A673 (cell line): ENCODE results near the gene PNMA1.

ENCODE experiments used
- EZH2 ChIP-seq: fragments of 200-600 bp; sonication (generic); IDR thresholded peaks from 2 replicates; pipeline ENCODE4 v1.6.1; 2017; ENCODE audit warnings: borderline replicate concordance, low read depth, mild to moderate bottlenecking, mixed read lengths, antibody characterized with exemption, low read length; ENCODE audit not compliant: poor library complexity, severe bottlenecking
- TF ChIP-seq, protein P1 (sequence below): fragments of 300-800, 200-600 bp; sonication (generic); conservative IDR thresholded peaks from 2 replicates; pipeline ENCODE4 v1.5.1; 2017; ENCODE audit warnings: low read depth, mild to moderate bottlenecking, antibody characterized with exemption, low read length, moderate library complexity, mixed read lengths

DNA sequence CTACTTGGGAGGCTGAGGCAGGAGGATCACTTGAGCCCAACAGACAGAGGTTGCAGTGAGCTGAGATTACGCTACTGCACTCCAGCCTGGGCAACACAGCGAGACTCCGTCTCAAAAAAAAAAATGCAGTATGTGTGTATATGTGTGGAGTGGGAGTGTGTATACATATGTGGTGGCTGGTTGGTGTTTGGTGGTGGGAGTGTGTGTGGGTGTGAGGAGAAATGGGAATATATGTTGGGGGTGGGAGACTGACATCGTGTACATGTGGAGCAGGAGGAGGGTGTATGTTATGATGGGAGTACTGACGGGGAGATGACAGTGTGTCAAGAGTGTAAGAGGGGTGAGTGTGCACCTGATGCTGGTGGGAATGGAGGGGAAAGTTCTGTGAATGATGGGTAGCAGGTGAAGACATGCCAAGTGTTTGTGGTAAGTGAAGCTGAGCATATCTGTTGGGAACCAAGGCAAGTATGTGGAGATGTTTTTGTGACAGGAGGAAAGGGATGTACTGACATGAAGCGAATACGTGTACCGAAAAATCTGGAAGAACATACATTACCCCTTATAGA lies 4.2 kb downstream of the PNMA1 start:
- no peak for TF ChIP-seq EZH2
- TF ChIP-seq, protein P1, sequence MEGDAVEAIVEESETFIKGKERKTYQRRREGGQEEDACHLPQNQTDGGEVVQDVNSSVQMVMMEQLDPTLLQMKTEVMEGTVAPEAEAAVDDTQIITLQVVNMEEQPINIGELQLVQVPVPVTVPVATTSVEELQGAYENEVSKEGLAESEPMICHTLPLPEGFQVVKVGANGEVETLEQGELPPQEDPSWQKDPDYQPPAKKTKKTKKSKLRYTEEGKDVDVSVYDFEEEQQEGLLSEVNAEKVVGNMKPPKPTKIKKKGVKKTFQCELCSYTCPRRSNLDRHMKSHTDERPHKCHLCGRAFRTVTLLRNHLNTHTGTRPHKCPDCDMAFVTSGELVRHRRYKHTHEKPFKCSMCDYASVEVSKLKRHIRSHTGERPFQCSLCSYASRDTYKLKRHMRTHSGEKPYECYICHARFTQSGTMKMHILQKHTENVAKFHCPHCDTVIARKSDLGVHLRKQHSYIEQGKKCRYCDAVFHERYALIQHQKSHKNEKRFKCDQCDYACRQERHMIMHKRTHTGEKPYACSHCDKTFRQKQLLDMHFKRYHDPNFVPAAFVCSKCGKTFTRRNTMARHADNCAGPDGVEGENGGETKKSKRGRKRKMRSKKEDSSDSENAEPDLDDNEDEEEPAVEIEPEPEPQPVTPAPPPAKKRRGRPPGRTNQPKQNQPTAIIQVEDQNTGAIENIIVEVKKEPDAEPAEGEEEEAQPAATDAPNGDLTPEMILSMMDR: no peak
